K562 (cell line): ENCODE measurements around the gene ARID3C. TPM values are rescaled to one million over a fixed set of nuclear protein-coding genes. Genes with fewer than 3 reads are reported as not detected.

Experiments
- AFF1 ChIP-seq, 2 experiments: fragments of 450-650 bp; IDR thresholded peaks; 2 replicates each; pipeline ENCODE4 v1.6.1; 2018; ENCODE audit warnings: mild to moderate bottlenecking in 2 of 2, low read depth in 1 of 2; ENCODE audit not compliant: partially characterized antibody in 2 of 2
- ARID3B ChIP-seq: fragments of 250-450 bp; sonication (Bioruptor Pico); IDR thresholded peaks from 2 replicates; pipeline ENCODE4 v1.4.0; 2020; ENCODE audit warnings: borderline replicate concordance
- BACH1 ChIP-seq: fragments of 200-800 bp; sonication (Bioruptor generic); IDR thresholded peaks from 2 replicates; pipeline ENCODE4 v1.6.1; 2016; ENCODE audit warnings: missing genetic modification characterization, missing compliant biosample characterization
- CXXC5 ChIP-seq: fragments of 250-450 bp; sonication (Bioruptor Pico); IDR thresholded peaks from 2 replicates; pipeline ENCODE4 v1.8.0; 2022; ENCODE audit warnings: inconsistent platforms, mild to moderate bottlenecking, moderate library complexity
- ETS1 ChIP-seq: conservative IDR thresholded peaks from 2 replicates; pipeline ENCODE4 v1.6.1; 2011; ENCODE audit warnings: low read depth, mild to moderate bottlenecking, low read length; ENCODE audit not compliant: control insufficient read depth
- HNRNPH1 ChIP-seq: fragments of 200-400 bp; formaldehyde crosslinking; optimal IDR thresholded peaks from 2 replicates; pipeline ENCODE3; 2017; ENCODE audit warnings: low read depth, mild to moderate bottlenecking, low read length, moderate library complexity
- ID3 ChIP-seq, 2 experiments: fragments of 250-450 bp in 1 of 2; fragments of 450-650 bp in 1 of 2; sonication (Bioruptor Pico) in 1 of 2; IDR thresholded peaks; 2 replicates each; pipeline versions ENCODE4 v1.6.1 to v1.8.0; 2016 to 2021; ENCODE audit warnings: mild to moderate bottlenecking in 2 of 2, moderate library complexity in 2 of 2, missing compliant biosample characterization in 1 of 2, missing genetic modification characterization in 1 of 2
- KDM2B ChIP-seq: fragments of 250-450 bp; sonication (Bioruptor Pico); IDR thresholded peaks from 2 replicates; pipeline ENCODE4 v1.8.0; 2021; ENCODE audit warnings: mild to moderate bottlenecking, moderate library complexity
- NFYB ChIP-seq: IDR thresholded peaks from 2 replicates; pipeline ENCODE4 v1.6.1; 2011; ENCODE audit warnings: mild to moderate bottlenecking, moderate library complexity; ENCODE audit not compliant: insufficient read length; ENCODE audit errors: extremely low read depth
- NRF1 ChIP-seq, 2 experiments: fragments of 450-650 bp; IDR thresholded peaks in 1 of 2; conservative IDR thresholded peaks in 1 of 2; 2 replicates each; pipeline ENCODE4 v1.6.1; 2014; ENCODE audit warnings: mild to moderate bottlenecking in 2 of 2
- SETDB1 ChIP-seq: IDR thresholded peaks from one replicate; pipeline ENCODE4 v1.6.1; 2012; ENCODE audit warnings: low read length, control low read depth, inconsistent platforms
- TCF15 ChIP-seq: fragments of 250-450 bp; sonication (Bioruptor Pico); IDR thresholded peaks from 2 replicates; pipeline ENCODE4 v1.8.0; 2022; ENCODE audit warnings: moderate library complexity, mild to moderate bottlenecking, inconsistent platforms
- VEZF1 ChIP-seq: fragments of 200-800 bp; sonication (Bioruptor generic); IDR thresholded peaks from 2 replicates; pipeline ENCODE4 v1.6.1; 2017; ENCODE audit warnings: missing genetic modification characterization, missing compliant biosample characterization
- ZFX ChIP-seq: sonication (generic); formaldehyde crosslinking; IDR thresholded peaks from 2 replicates; pipeline ENCODE4 v1.8.0; 2022; ENCODE audit warnings: mild to moderate bottlenecking, missing genetic modification reagents, moderate library complexity
- ZNF785 ChIP-seq: fragments of 250-450 bp; sonication (Bioruptor Pico); IDR thresholded peaks from 2 replicates; pipeline ENCODE4 v1.4.0; 2020; ENCODE audit warnings: mild to moderate bottlenecking
- polyA plus RNA-seq, 8 experiments: library from polyadenylated mRNA; depleted of rRNA in 4 of 8; stranded (reverse) in 5 of 8; unstranded in 3 of 8; fragments of >200 nt; fragmentation: Nextera tagmentation in 2 of 8; fragmentation: Illumina TruSeq in 1 of 8; extraction: Ambion mirVana in 2 of 8; extraction: Trizol in 1 of 8; gene quantifications; 2 replicates each; pipeline versions ENCODE4 v1.2.1 to v1.2.3, GENCODE V29; 2011 to 2014; ENCODE audit warnings: inconsistent platforms in 1 of 8, missing spikeins in 1 of 8
- total RNA-seq, 7 experiments: library from RNA; depleted of rRNA in 6 of 7; stranded (reverse); fragments of >200 nt in 6 of 7; fragmentation: Illumina TruSeq in 2 of 7; extraction: Trizol in 2 of 7; gene quantifications; 2 replicates each; pipeline versions ENCODE4 v1.2.1 to v1.2.3, GENCODE V29; 2011 to 2021; ENCODE audit warnings: low replicate concordance in 1 of 7

The ARID3C gene
- total and polyA plus RNA-seq, 9 of the 15 experiments (the other 6 are each of a cell fraction or from before 2014, with no cell fraction given), result not detected

- TF ChIP-seq AFF1 (IDR thresholded peaks at IDR 0.05; ENCODE audit: low read depth in 1 of 2, partially characterized antibody in 2 of 2) (no peak), HNRNPH1 (no peak), SETDB1 (no peak), NRF1 (conservative IDR thresholded peaks at IDR 0.05 in 1 of 2, IDR thresholded peaks at IDR 0.05 in 1 of 2) (peak in 1 of 2 experiments; percentile 57; a peak in 2 of 4 replicates), ZFX (peak; percentile 93), KDM2B (no peak), ETS1 (0 out of 2 replicates have a peak, but pooled peaks have one; percentile 20), NFYB (peak; percentile 95), ARID3B (CRISPR knock-in tag) (no peak), CXXC5 (peak; percentile 52), ID3 (CRISPR knock-in tag; IDR thresholded peaks at IDR 0.05) (no peak), ID3 (tag; IDR thresholded peaks at IDR 0.05) (no peak), BACH1 (tag) (no peak), VEZF1 (CRISPR knock-in tag) (peak; percentile 76), TCF15 (no peak), ZNF785 (no peak)
Measured at GRCh38 chr9:34646211-34647083, 17.6 kb upstream of the ARID3C start, which contains the start of gene GALT (continued).
